ENCODE data around the gene PLA2G4A.

PLA2G4A gene

GRCh38 chr1:187033693-187034390 lies 205.1 kb downstream of the PLA2G4A start:
- DNase-seq, result no peak

DNA sequence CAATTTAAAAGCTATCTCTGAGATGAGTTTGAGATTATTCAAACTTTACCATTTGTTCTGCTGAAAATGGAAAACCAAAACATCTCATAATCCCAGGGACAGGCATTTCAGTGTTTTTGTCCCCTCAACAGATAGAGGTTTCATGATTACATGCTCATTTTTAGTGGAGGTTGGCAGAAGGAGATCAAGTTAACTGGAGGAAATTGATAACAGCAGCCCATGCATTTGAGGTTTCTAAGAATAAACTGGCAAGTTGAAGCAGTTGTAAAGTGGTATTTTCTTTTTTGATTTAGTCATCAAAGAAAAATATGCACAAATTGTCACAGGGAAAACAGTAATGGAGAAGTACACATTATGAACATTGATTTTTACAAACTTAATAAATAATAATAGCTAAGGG lies 205.8 kb downstream of the PLA2G4A start:
- DNase-seq, result no peak

DNA sequence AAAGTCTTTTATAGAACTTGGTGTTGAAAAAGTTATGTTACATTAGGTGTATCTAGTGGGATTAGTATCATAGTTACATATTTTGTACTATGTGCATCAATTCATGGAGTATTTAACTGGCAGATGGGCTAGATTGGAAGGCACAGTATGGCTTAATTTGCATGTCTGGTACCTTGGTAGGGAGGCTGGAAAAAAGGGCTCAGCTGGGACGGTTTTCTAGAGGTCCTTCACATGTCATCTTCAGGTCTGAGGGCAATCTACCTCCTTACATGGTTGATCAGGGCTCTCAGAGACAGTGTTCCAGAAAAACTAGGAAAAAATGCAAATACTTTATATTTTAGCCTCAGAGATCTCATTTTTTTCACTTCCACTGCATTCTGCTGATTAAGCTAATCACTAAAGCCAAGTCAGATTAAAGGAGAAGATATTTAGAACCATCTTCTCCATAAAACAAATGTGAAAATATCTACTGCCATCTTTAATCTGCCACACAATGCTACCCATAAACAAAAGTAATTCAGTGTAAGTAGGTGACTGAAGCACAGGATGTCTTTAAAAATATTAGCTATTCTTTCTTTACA lies 209.3 kb downstream of the PLA2G4A start:
- DNase-seq, result no peak

Measured in NCI-H1436 (cell line).